ENCODE measurements around the gene ZNF837.

GRCh38 chr19:58381460-58382212, 806 bp upstream of the ZNF837 start:
- TF ChIP-seq CTCF (conservative IDR thresholded peaks at IDR 0.05 in 1 of 2, IDR thresholded peaks at IDR 0.05 in 1 of 2; ENCODE audit: extremely low read depth in 1 of 2, insufficient read depth in 1 of 2, low read depth in 1 of 2, low read length in 2 of 2) (no peak), EZH2 (IDR thresholded peaks at IDR 0.05; ENCODE audit: borderline replicate concordance, low read length) (no peak)
